ENCODE data around the gene SREBF1. TPM values are rescaled to one million over a fixed set of nuclear protein-coding genes. Genes with fewer than 3 reads are reported as not detected.

SREBF1 gene
- total and polyA plus RNA-seq, 12 donors: 9.0 to 61.2 (median 20.1) TPM

DNA sequence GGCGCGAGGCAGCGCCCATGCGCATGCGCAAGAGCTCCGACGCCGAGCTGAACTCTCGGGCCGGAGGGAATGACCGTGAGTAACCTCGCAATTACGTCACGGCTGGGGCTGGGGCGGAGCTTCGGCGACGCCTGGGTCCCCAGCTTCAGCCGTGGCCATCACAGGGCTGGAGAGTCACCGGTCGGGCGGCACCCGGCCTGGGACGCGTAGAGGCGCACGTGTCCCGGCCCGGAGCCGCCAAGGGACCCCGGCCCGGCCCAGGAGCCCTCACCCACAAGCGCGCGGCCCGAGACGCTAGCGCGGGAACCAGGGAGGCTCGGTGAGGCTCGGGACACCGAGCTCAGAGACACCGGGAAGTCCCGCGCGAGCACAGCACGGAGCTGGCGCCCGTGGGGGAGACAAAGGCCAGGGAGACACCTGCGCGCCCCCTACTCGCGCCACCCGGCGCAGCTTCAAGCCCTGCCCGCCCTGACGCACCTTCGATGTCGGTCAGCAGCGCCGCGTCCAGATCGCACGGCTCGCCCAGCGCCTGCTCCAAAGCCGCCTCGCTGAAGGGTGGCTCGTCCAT lies 452 bp downstream of the SREBF1 start:
- intact Hi-C loops (cut with DNase I): no loop called here
- WGBS, 2 donors: 0 to 1% methylated on average over 66 to 69 of the region's 69 CpGs
- H3K4me1 ChIP-seq: peaks cover 42 to 92% (median 72%) of the 10 kb centered on the region in 9 donors

DNA sequence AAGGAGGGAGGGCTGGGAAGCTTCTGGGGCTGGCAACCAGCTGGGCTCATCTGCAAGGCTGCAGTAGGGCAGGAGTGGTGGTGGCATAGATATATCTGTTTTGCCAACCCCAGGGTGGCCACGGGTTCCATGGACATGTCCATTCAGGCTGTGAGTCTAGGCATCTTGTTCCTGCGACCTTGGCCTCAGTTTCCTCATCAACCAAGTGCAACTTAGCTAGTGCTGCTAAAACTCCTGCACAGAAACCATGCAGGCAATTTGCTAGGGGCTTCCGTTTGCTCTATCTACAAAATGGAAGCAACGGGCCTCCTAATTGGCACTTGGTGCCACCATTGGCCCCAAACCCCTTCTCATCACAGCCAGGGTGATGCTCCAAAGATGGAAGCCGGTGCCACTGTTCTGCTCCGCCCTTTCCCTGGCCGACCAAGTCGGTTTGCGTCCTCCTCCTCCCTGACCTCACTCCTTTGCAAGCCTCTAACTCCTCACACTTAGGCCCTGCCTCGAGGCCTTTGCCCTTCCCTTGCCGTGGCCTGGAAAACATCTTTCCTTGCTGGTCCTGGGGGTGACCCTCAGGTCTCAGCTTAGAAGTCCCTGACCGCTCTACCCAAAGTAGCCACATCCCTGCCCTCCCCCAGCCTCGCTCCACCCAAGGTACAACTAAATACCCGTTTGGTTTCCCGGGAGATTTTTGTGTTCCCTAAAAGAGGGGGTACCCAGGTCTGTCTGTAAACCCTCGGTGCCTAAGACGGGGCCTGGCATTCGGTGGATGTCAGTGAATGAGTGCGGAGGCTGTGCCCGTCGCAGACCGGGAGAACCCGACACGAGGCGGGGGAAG lies 1.2 kb downstream of the SREBF1 start:
- DNase-seq (no peak), ATAC-seq (no peak)
- Histone ChIP-seq H3K4me3 (peak overlapping the region; percentile 1 to 96 (median 80)), H3K27ac (peak overlapping the region; percentile 47 to 100 (median 98)), H3K9me3 (no peaks in the 10 kb centered on the region), H3K36me3 (peaks cover 0 to 9% (median 0%) of the 10 kb centered on the region in 9 donors), H3K27me3 (no peaks in the 10 kb centered on the region), H3K4me1 (peaks cover 41 to 92% (median 71%) of the 10 kb centered on the region in 9 donors)
- intact Hi-C loops (cut with DNase I): no loop called here
- TF ChIP-seq, protein P1, sequence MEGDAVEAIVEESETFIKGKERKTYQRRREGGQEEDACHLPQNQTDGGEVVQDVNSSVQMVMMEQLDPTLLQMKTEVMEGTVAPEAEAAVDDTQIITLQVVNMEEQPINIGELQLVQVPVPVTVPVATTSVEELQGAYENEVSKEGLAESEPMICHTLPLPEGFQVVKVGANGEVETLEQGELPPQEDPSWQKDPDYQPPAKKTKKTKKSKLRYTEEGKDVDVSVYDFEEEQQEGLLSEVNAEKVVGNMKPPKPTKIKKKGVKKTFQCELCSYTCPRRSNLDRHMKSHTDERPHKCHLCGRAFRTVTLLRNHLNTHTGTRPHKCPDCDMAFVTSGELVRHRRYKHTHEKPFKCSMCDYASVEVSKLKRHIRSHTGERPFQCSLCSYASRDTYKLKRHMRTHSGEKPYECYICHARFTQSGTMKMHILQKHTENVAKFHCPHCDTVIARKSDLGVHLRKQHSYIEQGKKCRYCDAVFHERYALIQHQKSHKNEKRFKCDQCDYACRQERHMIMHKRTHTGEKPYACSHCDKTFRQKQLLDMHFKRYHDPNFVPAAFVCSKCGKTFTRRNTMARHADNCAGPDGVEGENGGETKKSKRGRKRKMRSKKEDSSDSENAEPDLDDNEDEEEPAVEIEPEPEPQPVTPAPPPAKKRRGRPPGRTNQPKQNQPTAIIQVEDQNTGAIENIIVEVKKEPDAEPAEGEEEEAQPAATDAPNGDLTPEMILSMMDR (IDR thresholded peaks at IDR 0.05): no peak
- WGBS, 2 donors: 26 to 27% methylated on average over 25 of the region's 25 CpGs

More for the DNA sequence above, 452 bp downstream of the SREBF1 start:
- Histone ChIP-seq H3K9me3 (no peaks in the 10 kb centered on the region), H3K27me3 (no peaks in the 10 kb centered on the region), H3K36me3 (peaks cover 0 to 3% (median 0%) of the 10 kb centered on the region in 9 donors), H3K27ac (peak overlapping the region; percentile 90 to 100 (median 98)), H3K4me3 (peak overlapping the region; percentile 43 to 96 (median 80))
- TF ChIP-seq, protein P1 (IDR thresholded peaks at IDR 0.05): no peak
- DNase-seq: peak; percentile 98 to 99
- ATAC-seq: peak; percentile 80 to 88 (median 86)

DNA sequence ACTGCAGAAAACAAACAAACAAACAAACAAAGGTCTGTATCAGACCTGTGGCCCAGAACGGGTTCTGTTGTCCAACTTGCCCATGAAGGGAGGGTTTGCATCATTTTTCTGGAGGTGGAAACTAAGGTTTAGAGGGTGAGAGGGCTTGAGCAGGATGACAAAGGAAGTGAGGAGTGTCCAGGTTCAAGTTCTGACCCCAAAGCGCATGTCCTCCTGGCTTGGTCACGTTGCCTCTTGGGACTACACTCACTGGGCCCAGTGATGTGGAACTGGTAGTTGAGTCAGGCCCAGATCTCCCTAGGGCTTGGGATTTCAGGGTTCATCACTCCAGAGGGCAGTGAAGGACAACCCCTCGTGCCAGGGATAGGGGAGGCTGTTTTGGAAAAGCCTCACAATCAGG lies 1.8 kb downstream of the SREBF1 start:
- intact Hi-C loops (cut with DNase I): no loop called here
- Histone ChIP-seq H3K27me3 (no peaks in the 10 kb centered on the region), H3K4me1 (peaks cover 40 to 92% (median 71%) of the 10 kb centered on the region in 9 donors), H3K27ac (peak overlapping the region in 8 of 10 donors; percentile 91 to 100 (median 98)), H3K4me3 (peak overlapping the region in 6 of 10 donors; percentile 50 to 94 (median 84)), H3K36me3 (peaks cover 0 to 11% (median 0%) of the 10 kb centered on the region in 9 donors), H3K9me3 (no peaks in the 10 kb centered on the region)
- TF ChIP-seq, protein P1 (IDR thresholded peaks at IDR 0.05): no peak
- DNase-seq: no peak
- 75 to 81% methylated on average over 4 of the region's 4 CpGs for WGBS, 2 donors
- ATAC-seq: no peak

DNA sequence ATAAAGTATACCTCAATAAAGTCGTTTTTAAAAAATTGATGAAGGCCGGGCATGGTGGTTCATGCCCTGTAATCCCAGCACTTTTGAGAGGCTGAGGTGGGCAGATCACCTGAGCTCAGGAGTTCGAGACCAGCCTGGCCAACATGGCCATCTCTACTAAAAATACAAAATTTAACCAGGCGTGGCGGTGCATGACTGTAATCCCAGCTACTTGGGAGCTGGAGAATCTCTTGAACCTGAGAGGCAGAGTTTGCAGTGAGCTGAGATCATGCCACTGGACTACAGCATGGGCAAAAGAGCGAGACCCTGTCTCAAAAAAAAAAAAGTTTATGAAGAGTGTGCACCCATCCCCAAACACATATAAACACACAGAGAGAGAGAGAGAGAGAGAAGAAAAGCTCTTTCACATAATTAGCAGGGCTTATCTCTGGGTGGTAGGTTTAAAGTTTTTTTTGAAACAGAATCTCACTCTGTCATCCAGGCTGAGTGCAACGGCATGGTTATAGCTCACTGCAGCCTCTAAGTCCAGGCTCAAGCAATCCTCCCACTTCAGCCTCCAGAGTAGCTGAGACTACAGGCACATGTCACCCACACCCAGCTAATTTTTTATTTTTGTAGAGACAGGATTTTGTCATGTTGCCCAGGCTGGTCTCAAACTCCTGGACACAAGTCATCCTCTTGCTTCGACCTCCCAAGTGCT lies 3.0 kb downstream of the SREBF1 start:
- Histone ChIP-seq H3K36me3 (peaks cover 0 to 14% (median 0%) of the 10 kb centered on the region in 9 donors), H3K27ac (peak overlapping the region in 3 of 10 donors; percentile 97 to 100 (median 100)), H3K27me3 (no peaks in the 10 kb centered on the region), H3K4me1 (peaks cover 33 to 88% (median 60%) of the 10 kb centered on the region in 9 donors), H3K4me3 (no peak overlapping the region), H3K9me3 (no peaks in the 10 kb centered on the region)
- DNase-seq (no peak), ATAC-seq (no peak)
- TF ChIP-seq, protein P1 (IDR thresholded peaks at IDR 0.05): no peak
- intact Hi-C loops (cut with DNase I): no loop called here
- WGBS, 2 donors: 81 to 83% methylated on average over 8 of the region's 8 CpGs

Data from heart right ventricle (tissue), 16 donors.